Measurements from ENCODE around the gene VPS37D. TPM values are rescaled to one million over a fixed set of nuclear protein-coding genes. Genes with fewer than 3 reads are reported as not detected.

The VPS37D gene
- total and polyA plus RNA-seq, 2 of the 4 experiments (the other 2 are of a cell fraction), result 2.3 to 3.1 TPM

DNA sequence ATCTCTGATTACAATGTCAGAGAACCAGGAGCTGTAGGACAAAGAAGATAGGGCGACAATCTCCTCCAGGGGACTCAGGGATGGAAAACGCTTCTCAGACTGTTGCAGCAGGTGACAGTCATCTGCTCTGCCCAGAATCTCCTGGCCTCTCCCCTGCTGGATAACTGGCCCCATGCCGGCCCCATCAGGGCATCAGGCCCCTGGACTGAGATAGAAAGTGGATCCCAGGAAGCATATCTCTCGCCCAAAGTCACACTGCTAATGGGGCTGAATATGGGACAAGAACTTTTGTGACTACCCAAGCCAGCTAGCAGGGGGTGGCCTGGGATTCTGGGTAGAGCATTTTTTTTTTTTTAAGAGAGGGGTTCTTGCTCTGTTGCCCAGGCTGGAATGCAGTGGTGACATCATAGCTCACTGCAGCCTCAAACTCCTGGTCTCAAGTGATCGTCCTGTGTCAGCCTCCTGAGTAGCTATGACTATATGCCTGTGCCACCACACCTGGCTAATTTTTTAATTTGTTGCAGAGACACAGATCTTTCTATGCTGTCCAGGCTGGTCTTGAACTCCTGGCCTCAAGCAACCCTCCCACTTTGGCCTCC, 22.8 kb upstream of the VPS37D start:
- ATAC-seq (ENCODE audit: low read depth) (no peak), DNase-seq (no peak)
- no TSS peak for BruUV-seq (replicated peaks)
- Histone ChIP-seq H4K20me1 (ENCODE audit: insufficient read depth, low read length) (no peaks in the 10 kb centered on the region), H2BK120ac (ENCODE audit: low read depth, low read length) (no peak overlapping the region), H3K79me1 (ENCODE audit: low read depth in 1 of 2, low read length in 2 of 2) (no peaks in the 10 kb centered on the region), H3K9me1 (ENCODE audit: insufficient read depth, low read length) (no peaks in the 10 kb centered on the region), H2BK15ac (ENCODE audit: low read depth, low read length) (no peak overlapping the region), H3K4ac (ENCODE audit: low read depth, low read length) (no peak overlapping the region), H3K18ac (ENCODE audit: low read depth, low read length) (no peak overlapping the region), H2BK5ac (ENCODE audit: low read depth, low read length, poor library complexity, severe bottlenecking) (no peak overlapping the region), H3K27ac (ENCODE audit: insufficient read depth, low read length) (no peak overlapping the region), H2AFZ (replicated peaks; ENCODE audit: low read length, poor library complexity) (no peak overlapping the region), H3K27me3 (ENCODE audit: control insufficient read depth, insufficient read depth, low read length) (peaks cover 66% of the 10 kb centered on the region), H3K4me1 (ENCODE audit: control insufficient read depth, insufficient read depth, low read length) (no peaks in the 10 kb centered on the region; the same call in 1 of the 2 replicates), H4K5ac (ENCODE audit: low read depth, low read length) (no peak overlapping the region), H2AK5ac (ENCODE audit: low read depth, low read length) (no peak overlapping the region), H2AK9ac (replicated peaks; ENCODE audit: low read depth, low read length, poor library complexity) (no peak overlapping the region), H3K9me3 (ENCODE audit: control insufficient read depth, insufficient read depth, low read length) (peaks cover 4% of the 10 kb centered on the region), H3K23ac (ENCODE audit: low read depth, low read length) (no peak overlapping the region), H2BK20ac (ENCODE audit: low read depth, low read length) (no peak overlapping the region), H4K8ac (ENCODE audit: low read depth in 2 of 2, low read length in 2 of 2) (no peak overlapping the region), H3K36me3 (ENCODE audit: control insufficient read depth, insufficient read depth, low read length) (no peaks in the 10 kb centered on the region), H3K9ac (ENCODE audit: low read depth, low read length) (no peak overlapping the region), H3K4me3 (ENCODE audit: insufficient read depth, low read depth, low read length) (no peak overlapping the region), H3K14ac (replicated peaks; ENCODE audit: low read depth, low read length) (no peak overlapping the region), H3K4me2 (ENCODE audit: low read depth, low read length) (no peak overlapping the region), H3K56ac (ENCODE audit: extremely low read depth, insufficient read depth, low read length) (no peak overlapping the region), H4K91ac (ENCODE audit: insufficient read depth, low read depth, low read length) (no peak overlapping the region)
- ChIA-PET POLR2A (ENCODE audit: unreplicated experiment) (interaction anchor here (0.6 kb wide), 1 partner anchor 14 kb away, joined by 14 read pairs; no protein-coding TSS in a partner anchor), CTCF (no interaction called here)
- in situ Hi-C loops (cut with MboI; ENCODE audit: low sequenced_read_pairs), result no loop called here
- 44% methylated on average over 3 of the region's 5 CpGs; no CpG with 5 or more reads in 1 of the 2 experiments for WGBS, 2 experiments (ENCODE audit: extremely low coverage in 2 of 2, insufficient read length in 1 of 2)
- intact Hi-C loops (cut with micrococcal nuclease), result no loop called here
- dilution Hi-C loops (cut with HindIII; ENCODE audit: low sequenced_read_pairs, unreplicated experiment), result no loop called here
- TF ChIP-seq CEBPB (IDR thresholded peaks at IDR 0.05; ENCODE audit: low read depth, low read length), result no peak
- TF ChIP-seq, protein P1, sequence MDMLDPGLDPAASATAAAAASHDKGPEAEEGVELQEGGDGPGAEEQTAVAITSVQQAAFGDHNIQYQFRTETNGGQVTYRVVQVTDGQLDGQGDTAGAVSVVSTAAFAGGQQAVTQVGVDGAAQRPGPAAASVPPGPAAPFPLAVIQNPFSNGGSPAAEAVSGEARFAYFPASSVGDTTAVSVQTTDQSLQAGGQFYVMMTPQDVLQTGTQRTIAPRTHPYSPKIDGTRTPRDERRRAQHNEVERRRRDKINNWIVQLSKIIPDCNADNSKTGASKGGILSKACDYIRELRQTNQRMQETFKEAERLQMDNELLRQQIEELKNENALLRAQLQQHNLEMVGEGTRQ (IDR thresholded peaks at IDR 0.05; ENCODE audit: low read depth, low read length), result no peak
- TF ChIP-seq RFX5 (IDR thresholded peaks at IDR 0.05; ENCODE audit: low read depth, low read length), result no peak

Data from IMR-90 (cell line).